H9 (cell line): Measurements from ENCODE around the gene APBA2. TPM values are rescaled to one million over a fixed set of nuclear protein-coding genes. Genes with fewer than 3 reads are reported as not detected.

Source experiments
- DNase-seq: peaks from one replicate; pipeline ENCODE4 v3.0.0-alpha.2; 2017
- H2AFZ ChIP-seq: one replicate; pipeline ENCODE4 v1.6.1; 2013; ENCODE audit warnings: mild to moderate bottlenecking, low read length, control low read depth, moderate library complexity
- H2AK5ac ChIP-seq: 2 replicates; pipeline ENCODE4 v1.6.1; 2013; ENCODE audit warnings: low read length, control low read depth, mixed read lengths; ENCODE audit not compliant: insufficient read length
- H2BK120ac ChIP-seq: one replicate; pipeline ENCODE4 v1.6.1; 2013; ENCODE audit warnings: low read depth, mild to moderate bottlenecking, low read length, control low read depth, inconsistent platforms; ENCODE audit not compliant: poor library complexity, severe bottlenecking
- H2BK12ac ChIP-seq: 2 replicates; pipeline ENCODE4 v1.6.1; 2013; ENCODE audit warnings: low read length, control low read depth, mixed read lengths, low read depth; ENCODE audit not compliant: insufficient read length
- H2BK15ac ChIP-seq: 2 replicates; pipeline ENCODE4 v1.6.1; 2013; ENCODE audit warnings: low read depth, low read length, control low read depth
- H2BK20ac ChIP-seq: one replicate; pipeline ENCODE4 v1.6.1; 2013; ENCODE audit warnings: low read depth, mild to moderate bottlenecking, low read length, control low read depth, inconsistent platforms; ENCODE audit not compliant: poor library complexity, severe bottlenecking
- H2BK5ac ChIP-seq: 2 replicates; pipeline ENCODE4 v1.6.1; 2013; ENCODE audit warnings: low read length, control low read depth, mixed read lengths; ENCODE audit not compliant: insufficient read length
- H3K14ac ChIP-seq: 2 replicates; pipeline ENCODE4 v1.6.1; 2013; ENCODE audit warnings: low read length, control low read depth; ENCODE audit not compliant: insufficient read depth
- H3K18ac ChIP-seq: 2 replicates; pipeline ENCODE4 v1.6.1; 2013; ENCODE audit warnings: low read depth, mild to moderate bottlenecking, mixed read lengths, low read length, control low read depth; ENCODE audit not compliant: insufficient read length
- H3K23ac ChIP-seq: 2 replicates; pipeline ENCODE4 v1.6.1; 2013; ENCODE audit warnings: low read length, control low read depth, mixed read lengths, low read depth; ENCODE audit not compliant: insufficient read length
- H3K23me2 ChIP-seq: 2 replicates; pipeline ENCODE4 v1.6.1; 2013; ENCODE audit warnings: low read depth, mild to moderate bottlenecking, mixed read lengths, low read length, control low read depth; ENCODE audit not compliant: insufficient read length, poor library complexity, severe bottlenecking
- H3K27ac ChIP-seq: 2 replicates; pipeline ENCODE4 v1.5.1; 2013; ENCODE audit warnings: low read length, control low read depth, mixed read lengths, low read depth; ENCODE audit not compliant: insufficient read length
- H3K27me3 ChIP-seq: 2 replicates; pipeline ENCODE4 v1.6.1; 2013; ENCODE audit warnings: low read length, control low read depth, inconsistent platforms; ENCODE audit not compliant: insufficient read depth
- H3K4ac ChIP-seq: 2 replicates; pipeline ENCODE4 v1.6.1; 2013; ENCODE audit warnings: low read depth, mild to moderate bottlenecking, control low read depth, inconsistent platforms, low read length, moderate library complexity
- H3K4me1 ChIP-seq: 2 replicates; pipeline ENCODE4 v1.6.1; 2013; ENCODE audit warnings: low read length, control low read depth, inconsistent platforms; ENCODE audit not compliant: insufficient read depth
- H3K4me2 ChIP-seq: 2 replicates; pipeline ENCODE4 v1.6.1; 2013; ENCODE audit warnings: low read length, control low read depth, mixed read lengths; ENCODE audit not compliant: insufficient read length, insufficient read depth
- H3K56ac ChIP-seq: 2 replicates; pipeline ENCODE4 v1.6.1; 2013; ENCODE audit warnings: low read depth, mild to moderate bottlenecking, mixed read lengths, low read length, control low read depth; ENCODE audit not compliant: insufficient read length
- H3K79me1 ChIP-seq: 2 replicates; pipeline ENCODE4 v1.6.1; 2013; ENCODE audit warnings: low read depth, mild to moderate bottlenecking, moderate library complexity, low read length, control low read depth, inconsistent platforms; ENCODE audit not compliant: insufficient read depth, poor library complexity, severe bottlenecking
- H3K79me2 ChIP-seq: 2 replicates; pipeline ENCODE4 v1.6.1; 2013; ENCODE audit warnings: low read length, control low read depth, inconsistent platforms; ENCODE audit not compliant: insufficient read depth
- H3K9ac ChIP-seq: 2 replicates; pipeline ENCODE4 v1.6.1; 2013; ENCODE audit warnings: low read length, control low read depth, mixed read lengths; ENCODE audit not compliant: insufficient read length; ENCODE audit errors: extremely low read depth
- H3K9me3 ChIP-seq: one replicate; pipeline ENCODE4 v1.6.1; 2013; ENCODE audit warnings: low read depth, low read length, inconsistent platforms; ENCODE audit not compliant: control insufficient read depth
- H3T11ph ChIP-seq: one replicate; pipeline ENCODE4 v1.6.1; 2013; ENCODE audit warnings: mild to moderate bottlenecking, low read length, control low read depth, inconsistent platforms
- H4K20me1 ChIP-seq: one replicate; pipeline ENCODE4 v1.6.1; 2013; ENCODE audit not compliant: control insufficient read depth, insufficient read length, insufficient read depth
- H4K5ac ChIP-seq: 2 replicates; pipeline ENCODE4 v1.6.1; 2013; ENCODE audit warnings: low read depth, mild to moderate bottlenecking, mixed read lengths, low read length, control low read depth; ENCODE audit not compliant: insufficient read length
- H4K8ac ChIP-seq: replicated peaks from 2 replicates; pipeline ENCODE4 v1.6.1; 2013; ENCODE audit warnings: low read length, control low read depth, mixed read lengths, low read depth; ENCODE audit not compliant: insufficient read length
- H4K91ac ChIP-seq: 2 replicates; pipeline ENCODE4 v1.6.1; 2013; ENCODE audit warnings: low read depth, mild to moderate bottlenecking, moderate library complexity, mixed read lengths, low read length, control low read depth; ENCODE audit not compliant: insufficient read length
- H3K27ac Mint-ChIP-seq, 3 experiments: 2 replicates in 2 of 3; 3 replicates in 1 of 3; pipeline ENCODE4 v1.8.0; 2020 to 2021; ENCODE audit warnings: mixed read lengths in 3 of 3, mild to moderate bottlenecking in 1 of 3, moderate library complexity in 1 of 3
- H3K27me3 Mint-ChIP-seq: 2 replicates; pipeline ENCODE4 v1.8.0; 2021; ENCODE audit warnings: low read depth, mild to moderate bottlenecking, moderate library complexity, mixed read lengths
- H3K36me3 Mint-ChIP-seq, 3 experiments: 2 replicates in 2 of 3; 3 replicates in 1 of 3; pipeline ENCODE4 v1.8.0; 2020 to 2021; ENCODE audit warnings: low read depth in 3 of 3, mixed read lengths in 3 of 3; ENCODE audit not compliant: insufficient read depth in 1 of 3
- H3K4me1 Mint-ChIP-seq, 2 experiments: 2 replicates each; pipeline ENCODE4 v1.8.0; 2020; ENCODE audit warnings: mixed read lengths in 2 of 2
- H3K4me3 Mint-ChIP-seq, 2 experiments: 2 replicates in 1 of 2; 3 replicates in 1 of 2; pipeline ENCODE4 v1.8.0; 2020 to 2021; ENCODE audit warnings: mild to moderate bottlenecking in 2 of 2, mixed read lengths in 2 of 2, moderate library complexity in 1 of 2
- H3K9me3 Mint-ChIP-seq, 2 experiments: 2 replicates in 1 of 2; 3 replicates in 1 of 2; pipeline ENCODE4 v1.8.0; 2020; ENCODE audit warnings: mild to moderate bottlenecking in 2 of 2, mixed read lengths in 2 of 2, moderate library complexity in 1 of 2
- WGBS: extraction: QIAGEN DNeasy Blood & Tissue Kit; methylation state at CpG from one replicate; pipeline ENCODE4 v1.1.7; 2013; ENCODE audit warnings: missing lambda C conversion rate, low lambda C conversion rate, mixed read lengths; ENCODE audit not compliant: insufficient read length; ENCODE audit errors: extremely low coverage; 5-methylcytosine and 5-hydroxymethylcytosine counted together
- total RNA-seq: library from RNA; stranded (reverse); gene quantifications from 2 replicates; pipeline ENCODE4 v1.2.1, GENCODE V29; 2021
- TF ChIP-seq, protein P1 (sequence below): fragments of 200-600 bp; sonication (generic); conservative IDR thresholded peaks from 3 replicates; pipeline ENCODE4 v1.8.0; 2021; ENCODE audit warnings: antibody characterized with exemption, mild to moderate bottlenecking

APBA2 gene
- total RNA-seq, 1 experiment from 2014 or later, result 14.3 TPM

DNA sequence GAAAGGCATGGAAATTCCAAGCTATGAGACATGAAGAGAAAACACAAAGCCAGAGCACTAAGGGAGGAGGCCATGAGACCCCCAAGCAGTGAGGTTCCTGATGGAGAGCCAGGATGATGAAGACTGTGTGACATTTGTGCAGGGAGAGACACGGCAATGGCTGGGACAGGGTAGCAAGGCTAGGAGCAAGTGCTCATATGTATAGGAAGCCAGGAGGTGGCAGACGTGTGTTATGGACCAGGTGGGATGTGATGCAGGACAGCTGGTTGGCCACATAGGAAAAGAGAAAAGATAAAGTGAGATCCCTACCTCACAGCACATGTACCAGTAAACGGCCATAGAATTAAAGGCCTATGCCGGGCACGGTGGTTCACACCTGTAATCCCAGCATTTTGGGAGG, 112.7 kb downstream of the APBA2 start:
- Mint-ChIP-seq H3K27me3 (no peaks in the 10 kb centered on the region; the same call in 1 of the 2 replicates), H3K9me3 (no peaks in the 10 kb centered on the region; a peak in 3 of 5 replicates), H3K36me3 (peaks cover 2 to 13% (median 4%) of the 10 kb centered on the region in 3 experiments; a peak in 6 of 7 replicates), H3K4me3 (no peak overlapping the region), H3K27ac (no peak overlapping the region), H3K4me1 (peaks cover 20% of the 10 kb centered on the region in 2 experiments)
- Histone ChIP-seq H4K20me1 (no peaks in the 10 kb centered on the region), H3K27me3 (no peaks in the 10 kb centered on the region), H2BK12ac (no peak overlapping the region), H3T11ph (no peak overlapping the region), H3K4ac (no peak overlapping the region), H2BK5ac (no peak overlapping the region), H3K23me2 (no peaks in the 10 kb centered on the region), H3K9me3 (no peaks in the 10 kb centered on the region), H4K8ac (no peak overlapping the region), H3K14ac (no peak overlapping the region), H3K4me1 (peaks cover 6% of the 10 kb centered on the region; the same call in 1 of the 2 replicates), H3K23ac (no peak overlapping the region), H3K56ac (no peak overlapping the region), H4K91ac (no peak overlapping the region), H2BK20ac (no peak overlapping the region), H2AFZ (no peak overlapping the region), H3K79me2 (no peaks in the 10 kb centered on the region), H3K4me2 (no peak overlapping the region), H3K18ac (no peak overlapping the region), H2BK15ac (no peak overlapping the region), H2BK120ac (no peak overlapping the region), H3K27ac (no peak overlapping the region), H2AK5ac (no peak overlapping the region), H3K9ac (no peak overlapping the region), H3K79me1 (no peaks in the 10 kb centered on the region), H4K5ac (no peak overlapping the region)
- no peak for DNase-seq
- WGBS, result no CpG with 5 or more reads among the region's 5 CpGs
- TF ChIP-seq, protein P1, sequence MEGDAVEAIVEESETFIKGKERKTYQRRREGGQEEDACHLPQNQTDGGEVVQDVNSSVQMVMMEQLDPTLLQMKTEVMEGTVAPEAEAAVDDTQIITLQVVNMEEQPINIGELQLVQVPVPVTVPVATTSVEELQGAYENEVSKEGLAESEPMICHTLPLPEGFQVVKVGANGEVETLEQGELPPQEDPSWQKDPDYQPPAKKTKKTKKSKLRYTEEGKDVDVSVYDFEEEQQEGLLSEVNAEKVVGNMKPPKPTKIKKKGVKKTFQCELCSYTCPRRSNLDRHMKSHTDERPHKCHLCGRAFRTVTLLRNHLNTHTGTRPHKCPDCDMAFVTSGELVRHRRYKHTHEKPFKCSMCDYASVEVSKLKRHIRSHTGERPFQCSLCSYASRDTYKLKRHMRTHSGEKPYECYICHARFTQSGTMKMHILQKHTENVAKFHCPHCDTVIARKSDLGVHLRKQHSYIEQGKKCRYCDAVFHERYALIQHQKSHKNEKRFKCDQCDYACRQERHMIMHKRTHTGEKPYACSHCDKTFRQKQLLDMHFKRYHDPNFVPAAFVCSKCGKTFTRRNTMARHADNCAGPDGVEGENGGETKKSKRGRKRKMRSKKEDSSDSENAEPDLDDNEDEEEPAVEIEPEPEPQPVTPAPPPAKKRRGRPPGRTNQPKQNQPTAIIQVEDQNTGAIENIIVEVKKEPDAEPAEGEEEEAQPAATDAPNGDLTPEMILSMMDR, result peak; percentile 23; the same call in 2 of the 3 replicates
